ENCODE results near the gene MAN2A1. TPM values are rescaled to one million over a fixed set of nuclear protein-coding genes. Genes with fewer than 3 reads are reported as not detected.

MAN2A1 gene
- total RNA-seq, 1 experiment from 2014 or later: 86.6 TPM

DNA sequence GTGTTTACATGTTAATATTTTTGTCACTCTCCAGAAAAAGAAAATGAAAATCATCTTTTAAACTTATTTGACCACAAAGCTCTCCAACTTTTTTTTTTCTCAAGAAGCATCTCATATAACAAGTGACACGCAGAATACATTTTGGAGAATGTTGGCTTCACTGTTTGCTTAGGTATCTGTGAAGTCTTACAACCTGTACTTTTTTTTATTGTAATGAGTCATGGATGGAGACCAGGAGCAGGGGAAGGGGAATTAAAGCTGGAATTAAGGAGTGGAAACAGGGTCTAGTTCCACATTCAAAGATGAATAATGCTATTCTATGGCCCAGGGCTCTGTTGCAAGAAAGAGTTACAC lies 211.9 kb downstream of the MAN2A1 start (continued):
- TF ChIP-seq, protein P1, sequence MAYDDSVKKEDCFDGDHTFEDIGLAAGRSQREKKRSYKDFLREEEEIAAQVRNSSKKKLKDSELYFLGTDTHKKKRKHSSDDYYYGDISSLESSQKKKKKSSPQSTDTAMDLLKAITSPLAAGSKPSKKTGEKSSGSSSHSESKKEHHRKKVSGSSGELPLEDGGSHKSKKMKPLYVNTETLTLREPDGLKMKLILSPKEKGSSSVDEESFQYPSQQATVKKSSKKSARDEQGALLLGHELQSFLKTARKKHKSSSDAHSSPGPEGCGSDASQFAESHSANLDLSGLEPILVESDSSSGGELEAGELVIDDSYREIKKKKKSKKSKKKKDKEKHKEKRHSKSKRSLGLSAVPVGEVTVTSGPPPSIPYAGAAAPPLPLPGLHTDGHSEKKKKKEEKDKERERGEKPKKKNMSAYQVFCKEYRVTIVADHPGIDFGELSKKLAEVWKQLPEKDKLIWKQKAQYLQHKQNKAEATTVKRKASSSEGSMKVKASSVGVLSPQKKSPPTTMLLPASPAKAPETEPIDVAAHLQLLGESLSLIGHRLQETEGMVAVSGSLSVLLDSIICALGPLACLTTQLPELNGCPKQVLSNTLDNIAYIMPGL (CRISPR knock-in tag; IDR thresholded peaks at IDR 0.05): no peak
- TF ChIP-seq, protein P2, sequence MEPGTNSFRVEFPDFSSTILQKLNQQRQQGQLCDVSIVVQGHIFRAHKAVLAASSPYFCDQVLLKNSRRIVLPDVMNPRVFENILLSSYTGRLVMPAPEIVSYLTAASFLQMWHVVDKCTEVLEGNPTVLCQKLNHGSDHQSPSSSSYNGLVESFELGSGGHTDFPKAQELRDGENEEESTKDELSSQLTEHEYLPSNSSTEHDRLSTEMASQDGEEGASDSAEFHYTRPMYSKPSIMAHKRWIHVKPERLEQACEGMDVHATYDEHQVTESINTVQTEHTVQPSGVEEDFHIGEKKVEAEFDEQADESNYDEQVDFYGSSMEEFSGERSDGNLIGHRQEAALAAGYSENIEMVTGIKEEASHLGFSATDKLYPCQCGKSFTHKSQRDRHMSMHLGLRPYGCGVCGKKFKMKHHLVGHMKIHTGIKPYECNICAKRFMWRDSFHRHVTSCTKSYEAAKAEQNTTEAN (CRISPR knock-in tag; IDR thresholded peaks at IDR 0.05): no peak
- TF ChIP-seq ATF1 (CRISPR knock-in tag; IDR thresholded peaks at IDR 0.05) (no peak), JAZF1 (CRISPR knock-in tag; IDR thresholded peaks at IDR 0.05) (no peak), CBFB (CRISPR knock-in tag; IDR thresholded peaks at IDR 0.05; ENCODE audit: low read depth) (no peak), SMAD4 (CRISPR knock-in tag; IDR thresholded peaks at IDR 0.05) (no peak), ZNF232 (CRISPR knock-in tag; IDR thresholded peaks at IDR 0.05) (no peak), ZNF416 (CRISPR knock-in tag; IDR thresholded peaks at IDR 0.05) (no peak)

DNA sequence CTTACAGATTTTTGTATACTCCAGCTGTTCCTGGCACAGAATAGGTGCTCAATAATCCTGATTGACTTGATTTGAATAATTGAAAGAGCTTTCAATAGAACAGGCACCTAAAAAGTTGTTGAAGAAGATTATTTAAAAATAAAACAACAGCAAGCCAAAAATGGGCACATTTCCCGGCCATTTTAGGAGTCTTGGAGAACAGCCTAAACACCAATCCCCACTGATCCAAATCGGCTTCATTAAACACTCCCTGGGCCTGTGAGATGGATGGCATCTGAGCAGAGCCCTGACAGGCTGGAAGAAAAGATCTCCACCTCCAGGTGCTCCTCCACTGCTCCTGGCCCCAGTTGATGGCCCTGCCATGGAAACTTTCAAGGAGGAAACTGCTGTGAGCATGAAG lies 213.3 kb downstream of the MAN2A1 start:
- CTCF ChIA-PET: no interaction called here
- Mint-ChIP-seq H3K9me3 (no peaks in the 10 kb centered on the region), H3K27me3 (ENCODE audit: low read depth) (no peaks in the 10 kb centered on the region; the same call in 1 of the 2 replicates), H3K4me3 (no peak overlapping the region), H3K27ac (no peak overlapping the region), H3K36me3 (no peaks in the 10 kb centered on the region), H3K4me1 (peaks cover 8% of the 10 kb centered on the region)
- POLR2A ChIA-PET: no interaction called here
- no peak for ATAC-seq
- DNase-seq (ENCODE audit: low spot score): no peak
- TF ChIP-seq SP1 (CRISPR knock-in tag; conservative IDR thresholded peaks at IDR 0.05): no peak
- no peak for TF ChIP-seq ZNF423 (CRISPR knock-in tag; IDR thresholded peaks at IDR 0.05)
- TF ChIP-seq, protein P3, sequence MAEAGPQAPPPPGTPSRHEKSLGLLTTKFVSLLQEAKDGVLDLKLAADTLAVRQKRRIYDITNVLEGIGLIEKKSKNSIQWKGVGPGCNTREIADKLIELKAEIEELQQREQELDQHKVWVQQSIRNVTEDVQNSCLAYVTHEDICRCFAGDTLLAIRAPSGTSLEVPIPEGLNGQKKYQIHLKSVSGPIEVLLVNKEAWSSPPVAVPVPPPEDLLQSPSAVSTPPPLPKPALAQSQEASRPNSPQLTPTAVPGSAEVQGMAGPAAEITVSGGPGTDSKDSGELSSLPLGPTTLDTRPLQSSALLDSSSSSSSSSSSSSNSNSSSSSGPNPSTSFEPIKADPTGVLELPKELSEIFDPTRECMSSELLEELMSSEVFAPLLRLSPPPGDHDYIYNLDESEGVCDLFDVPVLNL (CRISPR knock-in tag; IDR thresholded peaks at IDR 0.05; ENCODE audit: borderline replicate concordance, low read depth): no peak
- TF ChIP-seq ZNF671 (CRISPR knock-in tag; IDR thresholded peaks at IDR 0.05): no peak
- TF ChIP-seq GRHL2 (CRISPR knock-in tag; IDR thresholded peaks at IDR 0.05; ENCODE audit: insufficient replicate concordance, severe bottlenecking): no peak
- no peak for TF ChIP-seq ZNF263 (CRISPR knock-in tag; IDR thresholded peaks at IDR 0.05; ENCODE audit: low read depth)
- TF ChIP-seq, protein P4, sequence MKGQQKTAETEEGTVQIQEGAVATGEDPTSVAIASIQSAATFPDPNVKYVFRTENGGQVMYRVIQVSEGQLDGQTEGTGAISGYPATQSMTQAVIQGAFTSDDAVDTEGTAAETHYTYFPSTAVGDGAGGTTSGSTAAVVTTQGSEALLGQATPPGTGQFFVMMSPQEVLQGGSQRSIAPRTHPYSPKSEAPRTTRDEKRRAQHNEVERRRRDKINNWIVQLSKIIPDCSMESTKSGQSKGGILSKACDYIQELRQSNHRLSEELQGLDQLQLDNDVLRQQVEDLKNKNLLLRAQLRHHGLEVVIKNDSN (CRISPR knock-in tag; IDR thresholded peaks at IDR 0.05): no peak
- TF ChIP-seq ZNF232 (CRISPR knock-in tag; IDR thresholded peaks at IDR 0.05): no peak
- TF ChIP-seq ZNF219 (CRISPR knock-in tag; IDR thresholded peaks at IDR 0.05; ENCODE audit: borderline replicate concordance): no peak
- TF ChIP-seq, protein P5, sequence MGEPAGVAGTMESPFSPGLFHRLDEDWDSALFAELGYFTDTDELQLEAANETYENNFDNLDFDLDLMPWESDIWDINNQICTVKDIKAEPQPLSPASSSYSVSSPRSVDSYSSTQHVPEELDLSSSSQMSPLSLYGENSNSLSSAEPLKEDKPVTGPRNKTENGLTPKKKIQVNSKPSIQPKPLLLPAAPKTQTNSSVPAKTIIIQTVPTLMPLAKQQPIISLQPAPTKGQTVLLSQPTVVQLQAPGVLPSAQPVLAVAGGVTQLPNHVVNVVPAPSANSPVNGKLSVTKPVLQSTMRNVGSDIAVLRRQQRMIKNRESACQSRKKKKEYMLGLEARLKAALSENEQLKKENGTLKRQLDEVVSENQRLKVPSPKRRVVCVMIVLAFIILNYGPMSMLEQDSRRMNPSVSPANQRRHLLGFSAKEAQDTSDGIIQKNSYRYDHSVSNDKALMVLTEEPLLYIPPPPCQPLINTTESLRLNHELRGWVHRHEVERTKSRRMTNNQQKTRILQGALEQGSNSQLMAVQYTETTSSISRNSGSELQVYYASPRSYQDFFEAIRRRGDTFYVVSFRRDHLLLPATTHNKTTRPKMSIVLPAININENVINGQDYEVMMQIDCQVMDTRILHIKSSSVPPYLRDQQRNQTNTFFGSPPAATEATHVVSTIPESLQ (CRISPR knock-in tag; IDR thresholded peaks at IDR 0.05): no peak
- TF ChIP-seq ZBTB21 (CRISPR knock-in tag; IDR thresholded peaks at IDR 0.05; ENCODE audit: borderline replicate concordance): no peak
- no peak for TF ChIP-seq ZNF396 (CRISPR knock-in tag; IDR thresholded peaks at IDR 0.05; ENCODE audit: borderline replicate concordance)
- no peak for TF ChIP-seq ESRRA (CRISPR knock-in tag; IDR thresholded peaks at IDR 0.05; ENCODE audit: borderline replicate concordance)
- no peak for TF ChIP-seq TCF7 (CRISPR knock-in tag; IDR thresholded peaks at IDR 0.05; ENCODE audit: low read depth)
- TF ChIP-seq, protein P6, sequence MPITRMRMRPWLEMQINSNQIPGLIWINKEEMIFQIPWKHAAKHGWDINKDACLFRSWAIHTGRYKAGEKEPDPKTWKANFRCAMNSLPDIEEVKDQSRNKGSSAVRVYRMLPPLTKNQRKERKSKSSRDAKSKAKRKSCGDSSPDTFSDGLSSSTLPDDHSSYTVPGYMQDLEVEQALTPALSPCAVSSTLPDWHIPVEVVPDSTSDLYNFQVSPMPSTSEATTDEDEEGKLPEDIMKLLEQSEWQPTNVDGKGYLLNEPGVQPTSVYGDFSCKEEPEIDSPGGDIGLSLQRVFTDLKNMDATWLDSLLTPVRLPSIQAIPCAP (CRISPR knock-in tag; IDR thresholded peaks at IDR 0.05): no peak
- TF ChIP-seq, protein P7, sequence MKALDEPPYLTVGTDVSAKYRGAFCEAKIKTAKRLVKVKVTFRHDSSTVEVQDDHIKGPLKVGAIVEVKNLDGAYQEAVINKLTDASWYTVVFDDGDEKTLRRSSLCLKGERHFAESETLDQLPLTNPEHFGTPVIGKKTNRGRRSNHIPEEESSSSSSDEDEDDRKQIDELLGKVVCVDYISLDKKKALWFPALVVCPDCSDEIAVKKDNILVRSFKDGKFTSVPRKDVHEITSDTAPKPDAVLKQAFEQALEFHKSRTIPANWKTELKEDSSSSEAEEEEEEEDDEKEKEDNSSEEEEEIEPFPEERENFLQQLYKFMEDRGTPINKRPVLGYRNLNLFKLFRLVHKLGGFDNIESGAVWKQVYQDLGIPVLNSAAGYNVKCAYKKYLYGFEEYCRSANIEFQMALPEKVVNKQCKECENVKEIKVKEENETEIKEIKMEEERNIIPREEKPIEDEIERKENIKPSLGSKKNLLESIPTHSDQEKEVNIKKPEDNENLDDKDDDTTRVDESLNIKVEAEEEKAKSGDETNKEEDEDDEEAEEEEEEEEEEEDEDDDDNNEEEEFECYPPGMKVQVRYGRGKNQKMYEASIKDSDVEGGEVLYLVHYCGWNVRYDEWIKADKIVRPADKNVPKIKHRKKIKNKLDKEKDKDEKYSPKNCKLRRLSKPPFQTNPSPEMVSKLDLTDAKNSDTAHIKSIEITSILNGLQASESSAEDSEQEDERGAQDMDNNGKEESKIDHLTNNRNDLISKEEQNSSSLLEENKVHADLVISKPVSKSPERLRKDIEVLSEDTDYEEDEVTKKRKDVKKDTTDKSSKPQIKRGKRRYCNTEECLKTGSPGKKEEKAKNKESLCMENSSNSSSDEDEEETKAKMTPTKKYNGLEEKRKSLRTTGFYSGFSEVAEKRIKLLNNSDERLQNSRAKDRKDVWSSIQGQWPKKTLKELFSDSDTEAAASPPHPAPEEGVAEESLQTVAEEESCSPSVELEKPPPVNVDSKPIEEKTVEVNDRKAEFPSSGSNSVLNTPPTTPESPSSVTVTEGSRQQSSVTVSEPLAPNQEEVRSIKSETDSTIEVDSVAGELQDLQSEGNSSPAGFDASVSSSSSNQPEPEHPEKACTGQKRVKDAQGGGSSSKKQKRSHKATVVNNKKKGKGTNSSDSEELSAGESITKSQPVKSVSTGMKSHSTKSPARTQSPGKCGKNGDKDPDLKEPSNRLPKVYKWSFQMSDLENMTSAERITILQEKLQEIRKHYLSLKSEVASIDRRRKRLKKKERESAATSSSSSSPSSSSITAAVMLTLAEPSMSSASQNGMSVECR (CRISPR knock-in tag; IDR thresholded peaks at IDR 0.05; ENCODE audit: borderline replicate concordance): no peak

Data from WTC11 (cell line).